Muscle of back (tissue), 11 donors: Measurements from ENCODE around the gene GLIPR2. TPM values are rescaled to one million over a fixed set of nuclear protein-coding genes. Genes with fewer than 3 reads are reported as not detected.
A peak's percentile ranks its signal among the peaks of the same experiment; 100 is the strongest.
"Not testable (repeated sequence)": the region's sequence is repeated elsewhere in the genome, so short reads cannot be mapped to it uniquely, and the experiment has no call there.

Source experiments
- DNase-seq, 3 donors: peaks; one replicate each; pipeline versions ENCODE4 v3.0.0 to v3.0.0-alpha.2; 2013
- polyA plus RNA-seq, 10 donors: library from polyadenylated mRNA; unstranded; fragments of 120-200 nt; gene quantifications; one replicate each; pipeline ENCODE4 v1.2.1, GENCODE V29; 2013; ENCODE audit not compliant: insufficient read length in 10 of 10

Gene GLIPR2
- polyA plus RNA-seq, 10 donors = 96.5 to 154 (median 118) TPM

GRCh38 chr9:36161187-36161586 is 24.7 kb downstream of the GLIPR2 start:
- DNase-seq = peak in 2 of 3 donors; percentile 19 to 51

- peak in 1 of 3 donors; percentile 51 for DNase-seq
These were observed 25.7 kb downstream of the GLIPR2 start for GRCh38 chr9:36162211-36162738.

- DNase-seq = peak; percentile 94 to 97 (median 94)
These were observed 26.7 kb downstream of the GLIPR2 start for GRCh38 chr9:36163049-36163785.

- DNase-seq = peak in 1 of 3 donors; percentile 56
These were observed 27.2 kb downstream of the GLIPR2 start for GRCh38 chr9:36163786-36164170.

GRCh38 chr9:36164372-36164771 is 27.8 kb downstream of the GLIPR2 start:
- peak in 1 of 3 donors; percentile 52 for DNase-seq

GRCh38 chr9:36164989-36165388 is 28.5 kb downstream of the GLIPR2 start:
- DNase-seq = peak in 1 of 3 donors; percentile 65

- DNase-seq = peak; percentile 52 to 87 (median 72)
These were observed 29.3 kb downstream of the GLIPR2 start for GRCh38 chr9:36165826-36166167.

GRCh38 chr9:36166168-36166927 is 29.8 kb downstream of the GLIPR2 start:
- DNase-seq = peak; percentile 84 to 95 (median 91)

- DNase-seq = no peak
These were observed 32.6 kb downstream of the GLIPR2 start, which contains the start of gene CCIN for GRCh38 chr9:36169166-36169565. TSS of gene CCIN (plus strand) at chr9:36169388. CDS start at chr9:36169503, 115 bp downstream.

- DNase-seq = no peak
These were observed 33.2 kb downstream of the GLIPR2 start for GRCh38 chr9:36169708-36170107.

GRCh38 chr9:36170531-36170930 is 34.0 kb downstream of the GLIPR2 start:
- no peak for DNase-seq

GRCh38 chr9:36173861-36174260 is 37.3 kb downstream of the GLIPR2 start:
- no peak for DNase-seq

GRCh38 chr9:36174271-36174670 is 37.7 kb downstream of the GLIPR2 start:
- no peak for DNase-seq

- DNase-seq = no peak
These were observed 38.2 kb downstream of the GLIPR2 start for GRCh38 chr9:36174731-36175130.

- DNase-seq = not testable (repeated sequence)
These were observed 38.7 kb downstream of the GLIPR2 start for GRCh38 chr9:36175209-36175608.

GRCh38 chr9:36176496-36176895 is 40.0 kb downstream of the GLIPR2 start:
- DNase-seq = not testable (repeated sequence)

GRCh38 chr9:36177571-36177970 is 41.0 kb downstream of the GLIPR2 start:
- DNase-seq = no peak

- DNase-seq = not testable (repeated sequence)
These were observed 43.7 kb downstream of the GLIPR2 start for GRCh38 chr9:36180243-36180642.

GRCh38 chr9:36187414-36187813 is 50.9 kb downstream of the GLIPR2 start:
- DNase-seq = peak in 1 of 3 donors; percentile 86

- no peak for DNase-seq
These were observed 51.7 kb downstream of the GLIPR2 start for GRCh38 chr9:36188212-36188611.

- peak in 1 of 3 donors; percentile 21 for DNase-seq
These were observed 53.4 kb downstream of the GLIPR2 start for GRCh38 chr9:36189976-36190375.

GRCh38 chr9:36190388-36191289 is 54.1 kb downstream of the GLIPR2 start, which contains the start of gene CLTA:
TSS of gene CLTA (plus strand) at chr9:36190921. CDS start at chr9:36191057, 136 bp downstream.
- DNase-seq = peak; percentile 97 to 99 (median 99)
